GM10248 (cell line): ENCODE data around the gene RGS7.

Experiments used
- CTCF ChIA-PET: fragments of 300-600 bp; sonication (Branson Sonifier 250); formaldehyde crosslinking; extraction: SDS; loops from one replicate; lab custom pipeline; 2021; ENCODE audit warnings: antibody characterized with exemption; lab: Yijun Ruan, JAX
- POLR2A ChIA-PET: fragments of 350-650 bp; sonication (Branson Sonifier 250); formaldehyde crosslinking; extraction: SDS; loops from one replicate; lab custom pipeline; 2020; ENCODE audit warnings: antibody characterized with exemption; lab: Yijun Ruan, JAX
- DNase-seq: peaks from one replicate; pipeline ENCODE4 v3.0.0; 2012; ENCODE audit errors: extremely low spot score
- TF ChIP-seq, protein P1 (sequence below): IDR thresholded peaks from 2 replicates; pipeline ENCODE4 v1.5.1; 2012; ENCODE audit warnings: mild to moderate bottlenecking, low read depth; ENCODE audit errors: extremely low read depth, missing control alignments, control extremely low read depth

RGS7 gene

DNA sequence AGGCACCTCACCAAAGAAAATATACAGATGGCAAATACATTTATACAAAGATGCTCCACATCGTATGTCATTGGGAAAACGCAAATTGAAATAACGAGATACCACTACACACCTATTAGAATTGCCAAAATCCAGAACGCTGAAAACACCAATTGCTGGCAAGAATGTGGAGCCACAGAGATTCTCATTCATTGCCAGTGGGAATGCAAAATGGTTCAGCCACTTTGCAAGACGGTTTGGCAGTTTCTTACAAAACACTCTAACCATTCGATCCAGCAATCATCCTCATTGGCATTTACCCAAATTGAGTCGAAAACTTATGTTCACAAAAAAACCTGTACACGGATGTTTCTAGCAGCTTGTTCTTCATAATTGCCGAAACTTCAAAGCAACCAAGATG lies 521.7 kb downstream of the RGS7 start:
- TF ChIP-seq, protein P1, sequence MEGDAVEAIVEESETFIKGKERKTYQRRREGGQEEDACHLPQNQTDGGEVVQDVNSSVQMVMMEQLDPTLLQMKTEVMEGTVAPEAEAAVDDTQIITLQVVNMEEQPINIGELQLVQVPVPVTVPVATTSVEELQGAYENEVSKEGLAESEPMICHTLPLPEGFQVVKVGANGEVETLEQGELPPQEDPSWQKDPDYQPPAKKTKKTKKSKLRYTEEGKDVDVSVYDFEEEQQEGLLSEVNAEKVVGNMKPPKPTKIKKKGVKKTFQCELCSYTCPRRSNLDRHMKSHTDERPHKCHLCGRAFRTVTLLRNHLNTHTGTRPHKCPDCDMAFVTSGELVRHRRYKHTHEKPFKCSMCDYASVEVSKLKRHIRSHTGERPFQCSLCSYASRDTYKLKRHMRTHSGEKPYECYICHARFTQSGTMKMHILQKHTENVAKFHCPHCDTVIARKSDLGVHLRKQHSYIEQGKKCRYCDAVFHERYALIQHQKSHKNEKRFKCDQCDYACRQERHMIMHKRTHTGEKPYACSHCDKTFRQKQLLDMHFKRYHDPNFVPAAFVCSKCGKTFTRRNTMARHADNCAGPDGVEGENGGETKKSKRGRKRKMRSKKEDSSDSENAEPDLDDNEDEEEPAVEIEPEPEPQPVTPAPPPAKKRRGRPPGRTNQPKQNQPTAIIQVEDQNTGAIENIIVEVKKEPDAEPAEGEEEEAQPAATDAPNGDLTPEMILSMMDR = no peak
- ChIA-PET POLR2A (no interaction called here), CTCF (no interaction called here)
- DNase-seq = no peak

- POLR2A ChIA-PET = no interaction called here
- TF ChIP-seq, protein P1 = no peak
- CTCF ChIA-PET = no interaction called here
- no peak for DNase-seq
Measured at GRCh38 chr1:240833075-240833474, 523.9 kb downstream of the RGS7 start.

DNA sequence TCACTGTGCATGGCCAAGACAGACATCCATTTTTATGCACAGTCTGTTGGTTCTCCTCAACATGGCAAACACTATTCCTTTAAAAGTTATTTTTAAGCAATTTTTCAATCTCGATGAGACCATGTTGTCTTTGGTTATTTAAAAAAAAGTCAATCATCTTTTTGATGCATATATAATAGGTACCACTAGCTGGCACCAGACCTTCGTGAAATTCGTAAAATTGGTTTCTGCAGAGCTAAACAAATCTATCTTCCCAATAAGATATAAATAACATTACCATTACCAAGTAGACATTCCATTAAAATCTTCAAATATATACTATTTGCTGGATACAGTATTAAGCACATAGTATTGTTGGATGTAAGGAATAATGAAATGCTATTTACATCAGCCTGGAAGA lies 525.1 kb downstream of the RGS7 start:
- CTCF ChIA-PET = interaction anchor here (0.7 kb wide), 1 partner anchor 15 kb away, joined by 3 read pairs; no protein-coding TSS in a partner anchor
- POLR2A ChIA-PET = no interaction called here
- no peak for DNase-seq
- TF ChIP-seq, protein P1 = no peak

GRCh38 chr1:240831191-240831631 lies 525.8 kb downstream of the RGS7 start:
- TF ChIP-seq, protein P1 = no peak
- no peak for DNase-seq
- ChIA-PET CTCF (no interaction called here), POLR2A (no interaction called here)

DNA sequence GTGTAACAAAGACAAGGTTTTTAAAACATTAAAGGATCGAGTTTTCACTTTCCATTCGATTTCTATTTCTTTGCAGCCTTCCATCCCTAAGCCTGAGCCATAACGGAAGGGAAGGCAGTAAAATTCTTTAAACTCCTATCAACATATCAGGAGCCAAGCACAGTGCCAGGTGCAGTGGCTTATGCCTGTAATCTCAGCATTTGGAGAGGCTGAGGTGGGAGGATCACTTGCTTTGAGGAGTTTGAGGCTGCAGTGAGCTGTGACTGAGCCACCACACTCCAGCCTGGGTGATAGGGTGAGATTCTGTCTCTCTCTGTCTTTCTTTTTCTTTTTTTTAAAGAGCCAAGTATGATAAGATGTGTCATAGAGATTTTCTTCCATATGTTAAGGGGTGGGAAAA lies 527.5 kb downstream of the RGS7 start:
- ChIA-PET CTCF (no interaction called here), POLR2A (no interaction called here)
- DNase-seq = no peak
- TF ChIP-seq, protein P1 = no peak

DNA sequence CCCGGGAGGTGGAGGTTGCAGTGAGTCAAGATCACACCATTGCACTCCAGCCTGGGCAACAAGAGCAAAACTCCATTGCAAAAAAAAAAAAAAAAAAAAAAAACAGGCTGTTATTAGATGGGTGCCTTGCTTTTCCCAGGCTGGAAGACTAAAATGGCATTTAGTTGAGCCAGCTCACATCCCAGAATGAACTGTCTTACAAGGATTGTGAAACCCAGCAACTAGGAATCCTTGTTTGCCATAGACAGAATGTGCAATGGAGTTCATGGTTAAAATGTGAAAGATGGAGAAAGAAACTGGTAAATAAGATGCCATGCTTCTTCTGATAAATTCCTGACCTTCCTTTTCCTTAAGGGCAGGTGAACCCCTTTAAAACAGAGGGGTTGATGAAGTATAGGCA lies 529.2 kb downstream of the RGS7 start:
- ChIA-PET POLR2A (no interaction called here), CTCF (no interaction called here)
- no peak for DNase-seq
- TF ChIP-seq, protein P1 = no peak
